ENCODE results near the gene CYP21A2.
"Not testable (repeated sequence)": the region's sequence is repeated elsewhere in the genome, so short reads cannot be mapped to it uniquely, and the experiment has no call there.

CYP21A2 gene

DNA sequence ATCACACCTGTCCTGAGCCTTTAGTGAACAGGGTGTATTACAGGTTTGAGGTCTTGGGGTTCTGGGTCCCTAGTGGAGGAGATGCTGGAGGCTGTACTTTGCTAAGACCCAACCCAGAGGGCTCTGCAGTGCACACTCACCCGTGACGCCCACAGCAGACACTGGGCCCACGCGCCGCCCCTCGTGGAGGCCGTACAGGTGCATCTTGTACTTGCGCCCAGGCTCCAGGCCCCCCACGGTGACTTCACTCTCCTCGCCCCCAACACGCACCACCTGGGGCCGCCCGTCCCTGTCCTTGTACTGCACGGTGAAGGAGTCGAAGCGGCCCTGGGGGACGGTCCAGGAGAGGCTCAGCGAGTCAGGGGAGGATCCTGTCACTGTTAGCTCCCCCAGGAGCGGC lies 29.3 kb downstream of the CYP21A2 start:
- ATAC-seq, result not testable (repeated sequence)

- ATAC-seq, result not testable (repeated sequence)
Observed at GRCh38 chr6:32068315-32068714, 30.1 kb downstream of the CYP21A2 start.

DNA sequence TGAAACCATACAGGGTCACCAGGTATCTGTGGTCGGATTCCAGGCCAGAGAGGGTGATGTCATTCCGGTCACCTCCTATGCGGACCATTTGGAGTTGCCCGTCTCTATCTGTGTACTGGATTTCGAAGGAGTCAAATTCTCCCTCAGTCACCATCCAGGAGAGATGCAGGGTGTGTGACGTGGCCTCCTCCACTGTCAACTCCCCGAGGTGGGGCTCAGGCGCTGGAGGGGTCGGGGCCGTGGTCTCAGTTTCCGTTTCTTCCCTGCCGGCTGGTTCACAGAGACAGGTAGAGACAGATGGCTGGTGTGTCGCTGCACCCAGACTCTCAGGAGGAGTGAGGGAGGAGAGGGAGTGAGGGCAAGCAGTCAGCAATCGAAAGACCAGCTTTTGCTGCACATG lies 30.7 kb downstream of the CYP21A2 start:
- TF ChIP-seq SNAI2 (CRISPR knock-in tag; IDR thresholded peaks at IDR 0.05) (no peak), OSR1 (CRISPR knock-in tag; IDR thresholded peaks at IDR 0.05) (no peak), GLIS3 (CRISPR knock-in tag; IDR thresholded peaks at IDR 0.05) (no peak), ZFP30 (CRISPR knock-in tag; IDR thresholded peaks at IDR 0.05) (no peak), ESRRG (CRISPR knock-in tag; IDR thresholded peaks at IDR 0.05) (no peak), CSRNP3 (CRISPR knock-in tag; IDR thresholded peaks at IDR 0.05) (no peak), TCF4 (CRISPR knock-in tag; IDR thresholded peaks at IDR 0.05; ENCODE audit: borderline replicate concordance) (no peak), ZC3H10 (CRISPR knock-in tag; IDR thresholded peaks at IDR 0.05) (no peak), ZNF70 (CRISPR knock-in tag; IDR thresholded peaks at IDR 0.05) (no peak), RARB (CRISPR knock-in tag; IDR thresholded peaks at IDR 0.05) (no peak), TOX (CRISPR knock-in tag; IDR thresholded peaks at IDR 0.05; ENCODE audit: borderline replicate concordance) (no peak), ARNTL (CRISPR knock-in tag; IDR thresholded peaks at IDR 0.05; ENCODE audit: borderline replicate concordance, low read depth) (no peak)
- TF ChIP-seq, protein P1, sequence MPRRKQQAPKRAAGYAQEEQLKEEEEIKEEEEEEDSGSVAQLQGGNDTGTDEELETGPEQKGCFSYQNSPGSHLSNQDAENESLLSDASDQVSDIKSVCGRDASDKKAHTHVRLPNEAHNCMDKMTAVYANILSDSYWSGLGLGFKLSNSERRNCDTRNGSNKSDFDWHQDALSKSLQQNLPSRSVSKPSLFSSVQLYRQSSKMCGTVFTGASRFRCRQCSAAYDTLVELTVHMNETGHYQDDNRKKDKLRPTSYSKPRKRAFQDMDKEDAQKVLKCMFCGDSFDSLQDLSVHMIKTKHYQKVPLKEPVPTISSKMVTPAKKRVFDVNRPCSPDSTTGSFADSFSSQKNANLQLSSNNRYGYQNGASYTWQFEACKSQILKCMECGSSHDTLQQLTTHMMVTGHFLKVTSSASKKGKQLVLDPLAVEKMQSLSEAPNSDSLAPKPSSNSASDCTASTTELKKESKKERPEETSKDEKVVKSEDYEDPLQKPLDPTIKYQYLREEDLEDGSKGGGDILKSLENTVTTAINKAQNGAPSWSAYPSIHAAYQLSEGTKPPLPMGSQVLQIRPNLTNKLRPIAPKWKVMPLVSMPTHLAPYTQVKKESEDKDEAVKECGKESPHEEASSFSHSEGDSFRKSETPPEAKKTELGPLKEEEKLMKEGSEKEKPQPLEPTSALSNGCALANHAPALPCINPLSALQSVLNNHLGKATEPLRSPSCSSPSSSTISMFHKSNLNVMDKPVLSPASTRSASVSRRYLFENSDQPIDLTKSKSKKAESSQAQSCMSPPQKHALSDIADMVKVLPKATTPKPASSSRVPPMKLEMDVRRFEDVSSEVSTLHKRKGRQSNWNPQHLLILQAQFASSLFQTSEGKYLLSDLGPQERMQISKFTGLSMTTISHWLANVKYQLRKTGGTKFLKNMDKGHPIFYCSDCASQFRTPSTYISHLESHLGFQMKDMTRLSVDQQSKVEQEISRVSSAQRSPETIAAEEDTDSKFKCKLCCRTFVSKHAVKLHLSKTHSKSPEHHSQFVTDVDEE (CRISPR knock-in tag; IDR thresholded peaks at IDR 0.05), result no peak
- ATAC-seq, result no peak

- no peak for ATAC-seq
- TF ChIP-seq ZFP3 (CRISPR knock-in tag; IDR thresholded peaks at IDR 0.05) (no peak), PATZ1 (CRISPR knock-in tag; IDR thresholded peaks at IDR 0.05; ENCODE audit: borderline replicate concordance) (no peak), OSR1 (CRISPR knock-in tag; IDR thresholded peaks at IDR 0.05) (no peak), ZC3H10 (CRISPR knock-in tag; IDR thresholded peaks at IDR 0.05) (no peak), CSRNP3 (CRISPR knock-in tag; IDR thresholded peaks at IDR 0.05) (no peak), ISL1 (CRISPR knock-in tag; IDR thresholded peaks at IDR 0.05) (no peak), ZNF8 (CRISPR knock-in tag; IDR thresholded peaks at IDR 0.05) (no peak), POU6F1 (CRISPR knock-in tag; IDR thresholded peaks at IDR 0.05; ENCODE audit: borderline replicate concordance, low read depth) (no peak), ARNTL (CRISPR knock-in tag; IDR thresholded peaks at IDR 0.05; ENCODE audit: borderline replicate concordance, low read depth) (no peak), RARB (CRISPR knock-in tag; IDR thresholded peaks at IDR 0.05) (no peak), TCF4 (CRISPR knock-in tag; IDR thresholded peaks at IDR 0.05; ENCODE audit: borderline replicate concordance) (no peak), TOX (CRISPR knock-in tag; IDR thresholded peaks at IDR 0.05; ENCODE audit: borderline replicate concordance) (no peak)
Observed at GRCh38 chr6:32069460-32069859, 31.2 kb downstream of the CYP21A2 start.
